NCI-H1694 (cell line): ENCODE results near the gene ABHD18.

ENCODE experiments used
- DNase-seq: peaks from one replicate; lab custom pipeline; 2025; lab: John Stamatoyannopoulos, UW

Gene ABHD18

DNA sequence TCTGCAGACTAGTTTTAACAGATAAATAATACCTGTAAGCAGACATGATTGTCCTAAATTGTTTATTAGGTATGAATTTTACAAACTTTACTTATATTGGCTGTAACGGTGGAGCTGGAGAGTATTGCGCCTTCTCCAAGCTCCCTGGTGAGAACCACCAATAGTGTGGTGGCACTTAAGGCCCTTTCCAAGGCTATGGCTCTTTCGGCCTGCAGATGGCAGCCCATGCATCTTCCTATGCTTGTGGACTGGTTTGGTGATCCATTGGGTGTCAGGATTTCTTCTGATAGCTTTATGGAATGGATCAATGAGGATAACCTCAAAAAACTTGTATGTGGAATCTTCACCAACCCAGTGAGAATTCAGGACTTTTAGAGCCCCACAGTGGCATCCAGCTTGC lies 103.7 kb downstream of the ABHD18 start:
- no peak for DNase-seq

DNA sequence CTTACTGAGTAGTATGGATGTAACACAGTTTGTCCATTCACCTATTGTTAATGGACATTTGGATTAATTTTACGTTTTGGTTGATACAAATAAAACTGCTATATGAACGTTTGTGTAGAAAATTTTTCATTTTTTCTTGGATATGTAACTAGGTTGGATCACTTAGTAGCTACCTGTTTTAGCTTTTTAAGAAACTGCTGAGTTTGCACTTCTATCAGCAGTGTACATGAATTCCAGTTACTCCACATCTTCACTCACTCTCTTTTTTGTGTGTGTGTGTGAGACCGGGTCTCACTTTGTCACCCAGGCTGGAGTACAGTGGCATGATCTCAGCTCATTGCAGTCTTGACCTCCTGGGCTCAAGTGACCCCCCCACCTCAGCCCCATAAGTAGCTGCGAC lies 111.3 kb downstream of the ABHD18 start:
- no peak for DNase-seq
